NCI-H1436 (cell line): Measurements from ENCODE around the gene TIGD1.
"Not testable (repeated sequence)": the region's sequence is repeated elsewhere in the genome, so short reads cannot be mapped to it uniquely, and the experiment has no call there.

Source experiments
- DNase-seq: peaks from one replicate; lab custom pipeline; 2025; lab: John Stamatoyannopoulos, UW

The TIGD1 gene

DNA sequence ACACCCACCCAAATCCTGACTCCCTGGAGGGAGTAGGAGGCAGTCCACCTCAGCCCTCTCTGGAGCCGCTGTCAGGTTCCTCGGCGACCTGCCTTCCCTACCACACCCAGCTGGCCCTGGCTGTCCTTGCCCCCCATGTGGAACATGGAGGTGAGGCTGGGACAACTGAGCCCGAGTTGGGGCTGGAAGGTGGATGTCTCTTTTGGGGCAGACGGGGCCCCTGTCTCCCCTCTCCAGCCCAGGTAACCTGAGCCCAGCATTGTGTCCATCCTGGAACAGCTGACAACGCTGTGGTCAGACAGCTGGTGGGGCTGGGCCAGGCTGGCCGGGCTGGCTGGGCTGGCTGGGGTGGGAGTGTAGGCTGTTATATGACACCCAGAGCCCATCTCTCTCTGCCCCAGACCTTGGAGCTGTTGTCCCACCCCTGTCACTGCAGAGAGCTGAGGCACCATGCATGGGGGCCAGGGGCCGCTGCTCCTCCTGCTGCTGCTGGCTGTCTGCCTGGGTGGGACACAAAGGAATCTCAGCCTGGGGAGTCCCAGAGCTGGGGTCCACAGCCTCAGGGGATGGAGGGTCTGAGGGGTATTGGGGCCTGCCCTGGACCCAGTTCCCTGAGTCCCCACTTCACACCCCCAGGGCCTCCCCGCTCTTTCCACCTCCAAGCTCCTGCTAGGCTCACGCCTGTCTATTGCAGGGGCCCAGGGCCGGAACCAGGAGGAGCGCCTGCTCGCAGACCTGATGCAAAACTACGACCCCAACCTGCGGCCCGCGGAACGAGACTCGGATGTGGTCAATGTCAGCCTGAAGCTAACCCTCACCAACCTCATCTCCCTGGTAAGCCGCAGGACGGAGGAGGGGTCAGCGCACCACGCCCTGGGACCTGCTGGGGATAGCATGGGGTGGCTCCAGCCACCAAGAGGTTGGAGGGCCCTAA is 10.8 kb downstream of the TIGD1 start, which contains the start of gene CHRNG:
CHRNG (plus strand) TSS at position 395 of the 934 bp plus-strand sequence; CDS start at position 451, 56 bp downstream.
- DNase-seq: no peak

DNA sequence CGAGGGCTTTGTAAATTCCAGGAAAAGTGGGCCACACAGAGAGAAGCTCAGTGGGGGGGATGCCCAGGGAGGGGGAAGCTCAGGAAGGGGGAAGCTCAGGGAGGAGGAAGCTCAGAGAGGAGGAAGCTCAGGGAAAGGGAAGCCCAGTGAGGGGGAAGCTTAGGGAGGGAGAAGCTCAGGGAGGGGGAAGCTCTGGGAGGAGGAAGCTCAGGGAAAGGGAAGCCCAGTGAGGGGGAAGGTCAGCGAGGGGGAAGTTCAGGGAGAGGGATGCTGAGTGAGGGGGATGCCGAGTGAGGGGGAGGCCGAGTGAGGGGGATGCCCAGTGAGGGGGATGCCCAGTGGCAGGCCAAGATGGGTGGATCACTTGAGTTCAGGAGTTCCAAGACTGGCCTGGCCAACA is 11.7 kb downstream of the TIGD1 start:
- DNase-seq: no peak

DNA sequence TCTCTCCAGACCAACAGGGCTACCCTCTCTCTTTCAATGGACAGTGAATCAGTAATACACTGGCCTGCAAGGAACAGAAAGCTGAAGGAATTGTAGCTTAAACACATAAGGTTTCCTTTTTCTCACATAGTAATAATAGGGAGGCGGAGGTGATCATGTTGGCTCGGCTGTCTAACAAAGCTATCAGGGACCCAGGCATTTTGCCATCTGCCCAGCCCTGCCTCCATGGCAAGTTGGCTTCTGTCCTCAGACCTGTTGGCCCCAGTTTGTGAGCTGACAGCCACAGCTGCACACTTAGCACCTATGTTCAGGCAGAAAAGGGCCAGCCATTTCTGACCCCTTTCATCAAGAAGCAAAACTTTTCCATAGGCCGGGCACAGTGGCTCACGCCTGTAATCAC is 12.9 kb downstream of the TIGD1 start:
- no peak for DNase-seq

DNA sequence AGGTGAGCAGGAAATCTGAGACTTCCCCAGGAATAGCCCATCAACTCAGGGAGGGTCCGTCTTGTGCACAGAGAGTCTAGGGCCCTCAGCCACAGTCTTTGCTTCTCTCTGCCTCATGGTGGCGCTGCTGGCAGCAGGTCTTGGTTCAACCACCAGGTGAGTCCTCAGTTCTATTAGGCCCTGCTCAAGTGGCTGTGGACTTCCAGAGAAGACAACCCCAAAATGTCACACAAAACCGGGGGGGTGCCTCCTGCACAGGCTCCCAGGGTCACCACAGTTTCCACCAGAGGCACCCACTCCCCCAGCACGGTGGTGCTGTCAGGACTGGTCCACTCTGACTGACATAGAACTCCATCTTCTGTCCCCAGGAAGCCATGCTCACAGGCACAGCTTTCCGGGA is 13.3 kb downstream of the TIGD1 start:
- no peak for DNase-seq

DNA sequence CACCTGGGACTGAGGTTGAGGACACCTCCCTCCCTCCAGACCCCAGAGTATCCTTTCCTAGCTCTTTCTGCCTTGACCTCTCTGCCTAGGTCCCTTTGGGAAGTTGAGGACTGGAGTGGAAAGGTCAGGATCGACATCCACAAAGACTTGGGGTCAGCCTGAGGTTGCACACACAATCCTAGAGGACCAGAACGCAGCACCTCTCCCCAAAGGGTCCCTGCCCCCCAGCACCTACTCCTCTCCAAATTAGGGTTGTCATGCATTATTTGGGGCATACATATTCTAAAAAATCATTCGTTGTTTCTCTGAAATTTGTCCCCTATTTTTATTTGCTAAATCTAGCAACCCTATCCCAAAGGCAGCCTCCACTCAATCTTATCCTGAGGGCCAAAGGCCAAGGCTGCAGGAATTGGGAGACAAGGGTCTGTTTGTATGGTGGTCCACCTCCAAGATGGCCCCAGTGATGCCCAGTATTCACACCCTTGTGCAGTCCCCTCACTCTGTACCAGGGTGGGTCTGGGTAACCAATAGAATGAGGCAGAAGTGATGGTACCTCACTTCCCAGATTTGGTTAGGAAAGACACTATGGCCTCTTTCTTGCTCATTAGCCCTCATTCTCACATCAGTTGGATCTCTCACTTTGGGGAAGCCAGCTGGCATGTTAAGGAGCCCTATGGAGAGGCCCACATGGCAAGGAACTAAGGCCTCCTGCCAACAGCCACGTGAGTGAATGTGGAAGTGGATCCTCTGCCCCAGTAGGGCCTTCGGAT is 14.4 kb downstream of the TIGD1 start:
- DNase-seq: no peak

DNA sequence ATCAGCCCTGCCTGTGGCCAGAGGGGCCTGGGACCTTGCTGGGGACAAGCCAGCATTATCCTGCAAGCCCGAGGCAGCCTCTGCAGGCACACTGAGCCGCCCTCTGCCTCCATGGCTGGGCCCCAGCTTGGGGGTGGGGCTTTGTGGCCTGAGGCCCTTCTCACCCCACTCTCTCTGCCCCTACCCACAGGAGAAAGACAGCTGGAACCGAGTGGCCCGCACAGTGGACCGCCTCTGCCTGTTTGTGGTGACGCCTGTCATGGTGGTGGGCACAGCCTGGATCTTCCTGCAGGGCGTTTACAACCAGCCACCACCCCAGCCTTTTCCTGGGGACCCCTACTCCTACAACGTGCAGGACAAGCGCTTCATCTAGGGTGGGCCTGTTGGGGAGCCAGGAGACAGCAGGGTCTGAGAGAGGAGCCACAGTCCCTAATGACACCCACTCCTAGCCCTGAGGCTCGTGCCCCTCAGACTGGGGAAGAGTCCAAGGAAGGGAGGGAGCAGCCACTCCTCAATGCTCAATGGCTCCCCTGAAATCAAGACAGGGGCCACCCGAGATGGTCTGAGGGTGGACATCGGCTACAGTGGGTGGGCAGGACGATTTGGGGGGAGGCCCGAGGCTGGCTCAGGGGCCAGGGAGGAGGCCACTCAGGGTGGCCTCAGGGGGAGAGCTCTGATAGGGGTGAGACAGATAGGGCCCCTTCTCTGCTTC is 15.3 kb downstream of the TIGD1 start:
- DNase-seq: no peak

DNA sequence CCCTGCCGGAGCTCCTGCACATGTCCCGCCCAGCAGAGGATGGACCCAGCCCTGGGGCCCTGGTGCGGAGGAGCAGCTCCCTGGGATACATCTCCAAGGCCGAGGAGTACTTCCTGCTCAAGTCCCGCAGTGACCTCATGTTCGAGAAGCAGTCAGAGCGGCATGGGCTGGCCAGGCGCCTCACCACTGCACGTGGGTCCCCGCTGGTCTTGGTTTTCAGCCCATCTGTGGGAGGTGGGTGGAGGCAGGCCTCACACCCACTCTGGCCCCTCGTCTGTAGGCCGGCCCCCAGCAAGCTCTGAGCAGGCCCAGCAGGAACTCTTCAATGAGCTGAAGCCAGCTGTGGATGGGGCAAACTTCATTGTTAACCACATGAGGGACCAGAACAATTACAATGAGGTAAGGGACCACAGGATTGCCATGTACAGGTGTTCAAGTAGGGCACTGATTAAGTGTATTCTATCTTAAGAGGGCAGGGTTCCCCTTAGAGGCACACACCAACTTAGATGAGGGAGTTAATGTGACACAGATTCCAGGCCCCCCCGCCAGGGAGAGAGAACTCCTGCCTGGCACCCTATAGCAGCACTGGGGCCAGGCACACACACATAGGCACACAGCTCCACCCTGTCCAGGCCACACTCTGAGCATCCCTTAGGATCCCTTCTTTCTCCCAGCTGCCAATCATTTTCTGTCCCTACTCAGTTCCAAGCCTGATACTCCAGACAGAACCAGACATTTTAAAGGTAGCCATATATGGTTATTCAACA is 16.2 kb downstream of the TIGD1 start:
- no peak for DNase-seq

DNA sequence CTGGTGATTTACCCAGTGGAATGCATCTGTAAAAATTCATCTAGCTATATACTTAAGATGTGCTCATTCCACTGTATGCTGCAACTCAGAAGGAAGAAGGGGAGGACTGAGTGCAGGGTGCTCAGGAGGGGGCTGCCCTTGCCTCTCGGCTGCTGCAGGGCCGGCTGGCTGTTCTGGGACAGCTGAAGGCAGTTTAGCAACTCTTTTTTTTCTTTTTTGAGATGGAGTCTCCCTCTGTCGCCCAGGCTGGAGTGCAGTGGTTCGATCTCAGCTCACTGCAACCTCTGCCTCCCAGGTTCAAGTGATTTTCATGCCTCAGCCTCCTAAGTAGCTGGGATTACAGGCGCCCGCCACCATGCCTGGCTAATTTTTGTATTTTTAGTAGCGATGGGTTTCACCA is 17.5 kb downstream of the TIGD1 start:
- DNase-seq: not testable (repeated sequence)

DNA sequence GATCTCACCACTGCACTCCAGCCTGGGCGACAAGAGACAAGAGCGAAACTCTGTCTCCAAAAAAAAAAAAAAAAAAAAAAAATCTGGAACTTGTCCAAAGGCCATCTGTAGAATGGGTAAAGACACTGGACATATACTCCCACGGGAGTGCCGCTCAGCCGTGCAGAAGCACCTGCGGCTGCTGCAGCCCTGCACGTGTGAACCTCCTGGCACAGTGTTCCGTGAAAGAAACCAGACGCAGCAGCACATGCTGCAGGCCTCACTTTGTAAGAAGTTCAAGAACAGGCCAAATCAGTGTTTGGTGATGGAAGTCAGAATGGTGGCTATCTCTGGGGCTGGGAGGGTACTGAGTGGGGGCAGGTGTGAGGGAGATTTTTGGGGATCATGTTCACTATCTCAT is 17.9 kb downstream of the TIGD1 start:
- DNase-seq: peak; percentile 12

DNA sequence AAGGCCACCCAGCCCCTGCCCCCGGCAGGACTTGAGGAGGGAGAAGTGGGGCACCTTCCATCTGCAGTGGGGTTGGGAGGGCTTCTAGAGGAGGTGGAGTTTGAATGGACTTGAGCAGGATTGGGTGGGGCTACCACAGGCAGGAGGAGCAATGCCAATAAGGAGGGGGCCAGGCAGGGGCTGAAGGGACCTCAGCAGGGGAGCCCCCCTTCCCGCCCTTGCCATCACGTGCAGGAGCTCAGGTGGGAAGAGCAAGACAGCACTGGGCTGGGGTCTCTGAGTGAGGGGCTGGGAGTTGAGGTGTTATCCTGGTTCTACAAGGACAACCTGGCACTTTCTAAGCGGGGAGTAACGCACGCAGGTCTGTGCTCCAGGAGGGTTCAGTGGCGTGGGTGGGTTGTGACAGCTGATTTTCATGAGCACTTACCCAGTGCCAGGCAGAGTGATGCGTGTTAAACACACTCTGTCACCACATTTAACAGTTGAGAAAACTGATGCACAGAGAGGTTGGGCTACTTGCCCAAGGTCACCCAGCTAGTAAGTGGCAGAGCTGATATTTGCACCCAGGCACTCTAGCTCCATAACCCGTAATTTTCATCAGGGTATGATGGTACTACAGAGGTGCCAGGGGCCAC is 19.6 kb downstream of the TIGD1 start:
- DNase-seq: no peak

DNA sequence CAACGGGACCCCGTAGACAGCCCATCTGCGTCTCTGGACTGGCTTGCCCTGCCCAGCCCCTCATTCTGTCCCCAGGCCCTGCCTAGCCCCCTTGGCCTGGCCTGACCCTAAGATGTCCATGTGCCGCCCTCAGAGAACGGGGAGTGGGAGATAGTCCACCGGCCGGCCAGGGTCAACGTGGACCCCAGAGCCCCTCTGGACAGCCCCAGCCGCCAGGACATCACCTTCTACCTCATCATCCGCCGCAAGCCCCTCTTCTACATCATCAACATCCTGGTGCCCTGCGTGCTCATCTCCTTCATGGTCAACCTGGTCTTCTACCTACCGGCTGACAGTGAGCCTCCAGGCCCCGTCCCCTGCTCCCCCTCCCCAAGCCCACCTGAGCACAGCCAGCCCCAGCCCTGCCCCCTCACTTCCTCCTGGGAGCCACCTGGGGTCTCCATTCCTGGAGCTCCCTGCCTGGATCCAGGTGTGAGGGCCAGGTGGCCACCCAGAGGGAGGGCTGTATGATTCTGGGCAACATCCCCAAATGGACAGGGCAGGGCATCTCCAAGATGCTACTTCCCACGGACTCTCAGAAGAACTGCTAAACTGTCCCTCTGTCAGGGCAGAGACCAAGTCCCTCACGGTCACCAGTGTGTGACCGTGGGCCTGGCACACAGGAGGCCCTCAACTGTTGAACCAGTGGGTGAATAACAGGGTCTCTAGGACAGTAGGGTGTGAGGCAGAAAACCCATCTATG is 20.4 kb downstream of the TIGD1 start:
- no peak for DNase-seq

DNA sequence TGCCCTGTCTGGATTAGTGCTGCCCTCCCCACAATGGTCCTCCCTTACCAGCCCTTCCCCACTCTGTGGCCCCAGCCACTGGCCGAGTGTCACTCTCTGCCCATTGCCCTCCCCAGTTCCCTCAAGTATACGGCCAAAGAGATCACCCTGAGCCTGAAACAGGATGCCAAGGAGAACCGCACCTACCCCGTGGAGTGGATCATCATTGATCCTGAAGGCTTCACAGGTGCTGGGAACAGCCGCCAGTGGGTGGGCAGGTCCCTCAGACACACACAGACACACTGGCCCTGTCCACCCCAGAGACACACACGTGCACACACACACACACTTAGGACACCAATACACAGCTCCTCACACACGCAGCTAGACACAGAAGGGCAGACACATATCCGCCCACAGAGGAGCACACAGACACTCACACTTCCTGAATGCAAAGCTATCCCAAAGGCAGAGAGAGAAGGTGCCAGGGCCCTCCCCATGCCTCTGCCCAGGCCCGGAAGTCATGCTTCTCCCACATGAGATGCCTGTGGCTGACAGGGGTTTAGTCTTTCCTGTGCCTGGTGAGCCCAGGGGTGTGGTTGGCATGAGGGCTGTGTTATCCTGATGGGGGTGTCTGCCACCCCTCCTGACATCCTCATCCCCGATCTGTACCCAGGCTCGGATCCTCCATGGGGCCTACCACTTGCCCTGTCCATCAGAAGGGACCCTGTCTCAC is 21.5 kb downstream of the TIGD1 start:
- DNase-seq: no peak

DNA sequence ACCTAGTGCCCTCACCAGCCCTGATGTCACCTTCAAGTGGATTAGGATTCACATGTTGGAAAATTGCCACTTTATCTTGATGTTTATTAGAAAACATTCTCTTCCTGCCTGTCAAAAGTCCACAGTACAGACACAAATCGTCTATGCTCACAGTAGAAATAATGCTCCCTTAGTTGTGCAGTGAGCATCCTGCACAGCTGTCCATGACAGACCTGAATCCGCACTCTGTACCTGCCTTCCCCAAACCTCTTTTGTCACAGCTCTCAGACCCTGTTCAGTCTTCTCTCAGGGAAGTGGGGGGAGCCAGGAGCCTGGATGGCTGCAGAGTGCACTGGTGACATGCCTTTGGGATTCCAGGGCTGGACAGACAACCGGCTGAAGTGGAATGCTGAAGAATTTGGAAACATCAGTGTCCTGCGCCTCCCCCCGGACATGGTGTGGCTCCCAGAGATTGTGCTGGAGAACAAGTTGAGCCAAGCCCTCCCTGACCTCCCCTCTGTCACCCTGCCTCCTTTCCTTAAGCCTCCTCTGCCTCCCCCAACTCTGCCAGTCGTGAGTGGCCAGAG is 22.4 kb downstream of the TIGD1 start:
- no peak for DNase-seq

DNA sequence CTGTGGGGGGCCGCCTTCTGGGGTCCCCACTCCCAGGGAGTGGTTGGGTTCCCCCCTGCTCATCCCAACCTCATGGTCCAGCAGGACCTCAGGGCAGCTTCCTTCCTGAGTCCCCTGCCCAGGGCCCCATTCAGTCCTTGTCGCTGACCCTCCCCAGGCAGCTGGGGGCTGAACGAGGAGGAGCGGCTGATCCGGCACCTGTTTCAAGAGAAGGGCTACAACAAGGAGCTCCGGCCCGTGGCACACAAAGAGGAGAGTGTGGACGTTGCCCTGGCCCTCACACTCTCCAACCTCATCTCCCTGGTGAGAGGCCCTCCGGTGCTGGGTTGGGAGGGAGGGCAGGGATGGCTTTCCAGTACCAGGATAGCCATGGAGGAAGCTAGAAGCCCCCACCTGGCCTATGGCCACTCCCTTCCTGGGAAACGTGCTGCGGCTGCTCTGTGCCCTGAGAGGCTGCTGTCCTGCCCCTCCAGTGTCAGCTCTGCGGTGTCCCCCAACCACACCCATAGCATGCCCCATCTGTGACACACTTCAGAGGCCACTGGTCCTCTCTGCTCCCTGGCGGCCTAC is 23.9 kb downstream of the TIGD1 start:
- DNase-seq: no peak

DNA sequence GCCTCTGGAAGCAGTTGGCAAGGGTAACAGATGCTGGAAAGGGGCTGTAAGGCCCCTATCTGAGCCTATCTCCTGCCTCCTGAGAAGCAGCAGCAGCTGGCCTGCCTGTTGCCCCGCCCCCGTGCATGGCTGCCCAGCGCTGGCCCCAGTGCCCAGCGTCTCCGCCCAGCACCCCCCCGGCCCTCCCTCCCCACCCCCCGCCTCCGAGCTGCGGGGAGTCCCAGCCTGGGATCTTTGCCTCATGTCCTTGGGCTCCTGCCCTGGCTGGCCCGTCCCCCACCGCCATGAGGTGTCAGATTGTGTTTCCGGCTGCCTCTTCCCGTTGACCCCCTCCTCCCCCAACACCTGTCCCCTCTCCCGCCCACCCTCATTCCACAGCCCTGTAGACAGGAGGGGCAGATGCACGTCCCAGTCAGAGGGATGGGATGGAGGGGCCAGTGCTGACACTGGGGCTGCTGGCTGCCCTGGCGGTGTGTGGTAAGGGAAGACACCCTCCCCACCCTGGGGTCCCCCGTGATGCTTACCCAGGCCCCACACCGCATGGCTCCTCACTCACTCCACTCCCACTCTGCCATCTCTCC is 24.5 kb downstream of the TIGD1 start, which contains the start of gene CHRND:
CHRND (plus strand) TSS at position 370 of the 581 bp plus-strand sequence; CDS start at position 426, 56 bp downstream.
- DNase-seq: no peak

DNA sequence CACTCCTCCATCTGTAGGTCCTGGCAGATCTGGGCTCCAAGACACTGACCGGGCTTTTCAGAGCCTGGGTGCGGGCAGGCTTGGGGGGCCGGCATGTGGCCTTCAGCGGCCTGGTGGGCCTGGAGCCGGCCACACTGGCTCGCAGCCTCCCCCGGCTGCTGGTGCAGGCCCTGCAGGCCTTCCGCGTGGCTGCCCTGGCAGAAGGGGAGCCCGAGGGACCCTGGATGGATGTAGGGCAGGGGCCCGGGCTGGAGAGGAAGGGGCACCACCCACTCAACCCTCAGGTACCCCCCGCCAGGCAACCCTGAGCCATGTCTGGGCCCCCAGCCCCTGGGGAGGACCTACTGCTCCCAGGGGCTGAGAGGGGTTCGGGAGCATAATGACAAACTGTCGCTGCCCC is 25.2 kb downstream of the TIGD1 start:
- DNase-seq: no peak

DNA sequence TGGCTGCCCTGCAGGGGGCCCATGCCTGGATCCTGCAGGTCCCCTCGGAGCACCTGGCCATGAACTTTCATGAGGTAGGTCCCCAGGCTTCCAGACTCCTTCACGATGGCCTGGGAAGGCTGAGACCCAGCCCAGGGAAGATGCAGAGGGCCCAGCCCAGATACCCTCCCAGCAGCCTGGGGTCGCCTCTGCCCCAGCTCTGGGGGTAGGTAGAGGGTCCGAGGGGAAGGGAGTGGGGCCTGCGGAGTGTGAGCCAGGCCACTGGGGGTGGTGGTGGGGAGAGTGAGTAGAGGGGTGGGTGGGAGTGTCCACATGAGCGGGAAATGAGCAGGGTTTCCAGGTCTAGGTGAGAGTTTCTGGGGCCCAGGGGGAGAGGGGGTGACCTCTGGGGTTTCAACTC is 25.6 kb downstream of the TIGD1 start:
- DNase-seq: no peak
